ENCODE results near the gene KRTAP12-3. TPM values are rescaled to one million over a fixed set of nuclear protein-coding genes. Genes with fewer than 3 reads are reported as not detected.
"Not testable (repeated sequence)": the region's sequence is repeated elsewhere in the genome, so short reads cannot be mapped to it uniquely, and the experiment has no call there.

Gene KRTAP12-3
- polyA plus RNA-seq, 3 donors: not detected

- no peak overlapping the region for H3K27ac ChIP-seq (ENCODE audit: low read depth, low read length)
- whole genome bisulfite sequencing, 3 donors: 50 to 60% (median 60%) methylated on average over 8 of the region's 8 CpGs
These were observed 10.5 kb upstream of the KRTAP12-3 start for GRCh38 chr21:44647222-44647552.

- 69 to 76% (median 74%) methylated on average over 26 to 33 of the region's 33 CpGs for WGBS, 3 donors
- H3K27ac ChIP-seq (ENCODE audit: low read depth, low read length): no peak overlapping the region
These were observed 9.0 kb upstream of the KRTAP12-3 start for GRCh38 chr21:44648557-44649311.

GRCh38 chr21:44649521-44650100, 8.1 kb upstream of the KRTAP12-3 start:
- WGBS, 3 donors: 74 to 82% (median 79%) methylated on average over 18 of the region's 18 CpGs

GRCh38 chr21:44650265-44650972, 7.3 kb upstream of the KRTAP12-3 start:
- 76 to 90% (median 89%) methylated on average over 19 to 20 of the region's 20 CpGs for WGBS, 3 donors
- H3K27ac ChIP-seq (ENCODE audit: low read depth, low read length): no peak overlapping the region

More at GRCh38 chr21:44649521-44650100, 8.1 kb upstream of the KRTAP12-3 start:
- H3K27ac ChIP-seq (ENCODE audit: low read depth, low read length): no peak overlapping the region

- 88 to 90% (median 89%) methylated on average over 12 of the region's 12 CpGs for WGBS, 3 donors
- H3K27ac ChIP-seq (ENCODE audit: low read depth, low read length): no peak overlapping the region
These were observed 6.6 kb upstream of the KRTAP12-3 start for GRCh38 chr21:44650973-44651675.

- 59 to 68% (median 62%) methylated on average over 14 of the region's 14 CpGs for WGBS, 3 donors
- H3K27ac ChIP-seq (ENCODE audit: low read depth, low read length): no peak overlapping the region
These were observed 4.6 kb upstream of the KRTAP12-3 start for GRCh38 chr21:44653123-44653522.

GRCh38 chr21:44653656-44654575, 3.8 kb upstream of the KRTAP12-3 start:
- 65 to 82% (median 81%) methylated on average over 17 of the region's 17 CpGs for WGBS, 3 donors
- H3K27ac ChIP-seq (ENCODE audit: low read depth, low read length): no peak overlapping the region

GRCh38 chr21:44654576-44655175, 3.1 kb upstream of the KRTAP12-3 start, which contains the start of gene KRTAP12-4:
KRTAP12-4 (minus strand) TSS chr21:44654659; CDS start chr21:44654614, 45 bp downstream.
- H3K27ac ChIP-seq (ENCODE audit: low read depth, low read length): no peak within 1 kb of the TSS
- WGBS, 3 donors: 66 to 67% (median 66%) methylated on average over 8 to 9 of the region's 9 CpGs

GRCh38 chr21:44656868-44657267, 864 bp upstream of the KRTAP12-3 start:
- H3K27ac ChIP-seq (ENCODE audit: low read depth, low read length): no peak overlapping the region
- WGBS, 3 donors: 35 to 76% (median 47%) methylated on average over 1 of the region's 1 CpG

- H3K27ac ChIP-seq (ENCODE audit: low read depth, low read length): no peak overlapping the region
- 72 to 76% (median 72%) methylated on average over 5 of the region's 5 CpGs for WGBS, 3 donors
These were observed 794 bp downstream of the KRTAP12-3 start for GRCh38 chr21:44658541-44658910.

- 44 to 57% (median 49%) methylated on average over 11 of the region's 11 CpGs for WGBS, 3 donors
- H3K27ac ChIP-seq (ENCODE audit: low read depth, low read length): no peak overlapping the region
These were observed 1.3 kb downstream of the KRTAP12-3 start for GRCh38 chr21:44658913-44659595.

- 32 to 65% (median 44%) methylated on average over 7 of the region's 7 CpGs for WGBS, 3 donors
- not testable (repeated sequence) for H3K27ac ChIP-seq (ENCODE audit: low read depth, low read length)
These were observed 3.8 kb downstream of the KRTAP12-3 start for GRCh38 chr21:44661567-44661966.

GRCh38 chr21:44664691-44665090, 7.0 kb downstream of the KRTAP12-3 start:
- 76 to 86% (median 85%) methylated on average over 5 of the region's 5 CpGs for WGBS, 3 donors
- no peak overlapping the region for H3K27ac ChIP-seq (ENCODE audit: low read depth, low read length)

GRCh38 chr21:44666401-44667320, 8.9 kb downstream of the KRTAP12-3 start, which contains the start of gene KRTAP12-2:
KRTAP12-2 (minus strand) TSS chr21:44666927; CDS start chr21:44666886, 41 bp downstream.
- no peak within 1 kb of the TSS for H3K27ac ChIP-seq (ENCODE audit: low read depth, low read length)
- 58 to 72% (median 69%) methylated on average over 19 of the region's 19 CpGs for WGBS, 3 donors

- 59 to 84% (median 70%) methylated on average over 1 of the region's 1 CpG for WGBS, 3 donors
These were observed 9.9 kb downstream of the KRTAP12-3 start for GRCh38 chr21:44667612-44668011.

More at GRCh38 chr21:44667612-44668011, 9.9 kb downstream of the KRTAP12-3 start:
- no peak overlapping the region for H3K27ac ChIP-seq (ENCODE audit: low read depth, low read length)
